K562 (cell line): ENCODE measurements around the gene ELOVL4. TPM values are rescaled to one million over a fixed set of nuclear protein-coding genes. Genes with fewer than 3 reads are reported as not detected.
A peak's percentile ranks its signal among the peaks of the same experiment; 100 is the strongest.

Experiments
- ATAC-seq: fragments of 200-7000 bp; cut with Tn5 transposase; 3 replicates; pipeline ENCODE4 v1.9.1; 2020; ENCODE audit warnings: moderate library complexity
- BruUV-seq: library from RNA; stranded (reverse); fragments of 400-500 nt; replicated peaks from 2 replicates; lab custom pipeline; 2021; lab: Mats Ljungman, UMichigan
- CTCF ChIA-PET: fragments of 300-600 bp; formaldehyde crosslinking; extraction: SDS; loops from one replicate; lab custom pipeline; 2021; ENCODE audit warnings: low intra/inter-chr PET ratio; lab: Yijun Ruan, JAX
- POLR2A ChIA-PET: fragments of 300-600, 350-650 bp; sonication (Branson Sonifier 250); formaldehyde crosslinking; extraction: SDS; loops from one replicate; lab custom pipeline; 2021; ENCODE audit warnings: antibody characterized with exemption, inconsistent platforms; lab: Yijun Ruan, JAX
- DNase-seq, 4 experiments: peaks; one replicate each; pipeline versions ENCODE4 v3.0.0 to v3.0.0-alpha.2; 2011 to 2018; ENCODE audit warnings: low spot score in 3 of 4, mixed read lengths in 3 of 4; ENCODE audit errors: extremely low read depth in 1 of 4
- FAIRE-seq: peaks from 2 replicates; lab custom pipeline; 2011; peaks lifted over from hg19 to GRCh38; lab: Jason Lieb, UNC
- H2AFZ ChIP-seq: 2 replicates; pipeline ENCODE4 v1.6.0; 2011; ENCODE audit warnings: low read depth, low read length, control low read depth, inconsistent platforms
- H3K27ac ChIP-seq: fragments of 200-600 bp; 3 replicates; pipeline ENCODE4 v1.8.0; 2011; ENCODE audit warnings: low read depth, mild to moderate bottlenecking, control low read depth, inconsistent platforms, low read length, moderate library complexity, mixed read lengths; ENCODE audit errors: extremely low read depth
- H3K27me3 ChIP-seq, 2 experiments: fragments of 300-600 bp in 1 of 2; 2 replicates in 1 of 2; 3 replicates in 1 of 2; pipeline versions ENCODE4 v1.6.0 to v1.8.0; 2011; ENCODE audit warnings: inconsistent platforms in 2 of 2, low read length in 2 of 2, mild to moderate bottlenecking in 1 of 2, mixed read lengths in 1 of 2, moderate library complexity in 1 of 2; ENCODE audit not compliant: control insufficient read depth in 2 of 2, insufficient read depth in 2 of 2
- H3K36me3 ChIP-seq: fragments of 300-600 bp; 3 replicates; pipeline ENCODE4 v1.8.0; 2011; ENCODE audit warnings: mild to moderate bottlenecking, low read length, inconsistent platforms; ENCODE audit not compliant: control insufficient read depth, insufficient read depth
- H3K4me1 ChIP-seq, 2 experiments: fragments of 200-600 bp in 1 of 2; replicated peaks in 1 of 2; 2 replicates in 1 of 2; 3 replicates in 1 of 2; pipeline versions ENCODE4 v1.5.1 to v1.8.0; 2011; ENCODE audit warnings: inconsistent platforms in 2 of 2, low read length in 2 of 2, mild to moderate bottlenecking in 1 of 2, mixed read lengths in 1 of 2, moderate library complexity in 1 of 2; ENCODE audit not compliant: control insufficient read depth in 2 of 2, insufficient read depth in 2 of 2
- H3K4me2 ChIP-seq: 2 replicates; pipeline ENCODE4 v1.6.1; 2011; ENCODE audit warnings: low read length, control low read depth, inconsistent platforms, mixed read lengths; ENCODE audit not compliant: insufficient read depth
- H3K4me3 ChIP-seq: fragments of 200-600 bp; sonication (generic), shearing (Covaris generic); 2 replicates; pipeline ENCODE4 v1.5.1; 2016; ENCODE audit warnings: control low read depth, inconsistent platforms
- H3K79me2 ChIP-seq: fragments of 200-600 bp; 3 replicates; pipeline ENCODE4 v1.8.0; 2011; ENCODE audit warnings: low read length, inconsistent platforms; ENCODE audit not compliant: control insufficient read depth, insufficient read depth
- H3K9ac ChIP-seq, 2 experiments: 2 replicates each; pipeline versions ENCODE4 v1.6.0 to v1.6.1; 2011; ENCODE audit warnings: low read depth in 2 of 2, low read length in 2 of 2, control low read depth in 1 of 2, inconsistent platforms in 1 of 2, mild to moderate bottlenecking in 1 of 2, mixed read lengths in 1 of 2; ENCODE audit not compliant: insufficient read depth in 1 of 2
- H3K9me1 ChIP-seq: one replicate; pipeline ENCODE4 v1.6.0; 2011; ENCODE audit warnings: inconsistent platforms, mild to moderate bottlenecking, low read length, moderate library complexity; ENCODE audit not compliant: control insufficient read depth, insufficient read depth
- H3K9me3 ChIP-seq: replicated peaks from 2 replicates; pipeline ENCODE4 v1.5.1; 2011; ENCODE audit warnings: low read depth, low read length, inconsistent platforms; ENCODE audit not compliant: control insufficient read depth, insufficient read depth
- H4K20me1 ChIP-seq: replicated peaks from 2 replicates; pipeline ENCODE4 v1.6.1; 2011; ENCODE audit warnings: low read length, inconsistent platforms, mixed read lengths; ENCODE audit not compliant: control insufficient read depth, insufficient read depth
- CC2D1A ChIP-seq: fragments of 450-650 bp; IDR thresholded peaks from 2 replicates; pipeline ENCODE4 v1.6.1; 2017; ENCODE audit warnings: mild to moderate bottlenecking
- CTCF ChIP-seq, 3 experiments: IDR thresholded peaks in 2 of 3; conservative IDR thresholded peaks in 1 of 3; 2 replicates each; pipeline ENCODE4 v1.5.1; 2011 to 2012; ENCODE audit warnings: low read length in 3 of 3, mild to moderate bottlenecking in 3 of 3, control low read depth in 2 of 3, improper control_type of control experiment in 1 of 3, inconsistent platforms in 1 of 3, low read depth in 1 of 3, mixed read lengths in 1 of 3, moderate library complexity in 1 of 3; ENCODE audit not compliant: insufficient read depth in 2 of 3
- DEAF1 ChIP-seq: fragments of 450-650 bp; formaldehyde crosslinking; IDR thresholded peaks from 2 replicates; pipeline ENCODE4 v1.4.0; 2020; ENCODE audit warnings: mild to moderate bottlenecking, moderate library complexity
- ESRRA ChIP-seq: fragments of 450-650 bp; IDR thresholded peaks from 2 replicates; pipeline ENCODE4 v1.6.1; 2014; ENCODE audit warnings: low read depth, mild to moderate bottlenecking, moderate library complexity, borderline replicate concordance
- HOMEZ ChIP-seq: fragments of 250-450 bp; sonication (Bioruptor Pico); IDR thresholded peaks from 2 replicates; pipeline ENCODE4 v1.4.0; 2020; ENCODE audit warnings: mild to moderate bottlenecking, moderate library complexity
- KLF10 ChIP-seq: fragments of 250-450 bp; sonication (Bioruptor Pico); IDR thresholded peaks from 2 replicates; pipeline ENCODE4 v1.6.1; 2021; ENCODE audit warnings: matching md5 sums
- RFX5 ChIP-seq: IDR thresholded peaks from 2 replicates; pipeline ENCODE4 v1.6.1; 2011; ENCODE audit warnings: low read depth, mild to moderate bottlenecking, improper control_type of control experiment, low read length
- SMC3 ChIP-seq: conservative IDR thresholded peaks from 2 replicates; pipeline ENCODE4 v1.6.1; 2011; ENCODE audit warnings: low read depth, low read length, improper control_type of control experiment; ENCODE audit not compliant: insufficient read depth
- SNAPC5 ChIP-seq: fragments of 250-450 bp; sonication (Bioruptor Pico); IDR thresholded peaks from 2 replicates; pipeline ENCODE4 v1.8.0; 2021; ENCODE audit warnings: moderate library complexity, mild to moderate bottlenecking, inconsistent platforms
- SPI1 ChIP-seq: IDR thresholded peaks from 2 replicates; pipeline ENCODE4 v1.6.1; 2011; ENCODE audit warnings: low read depth, low read length, control low read depth, borderline replicate concordance
- WGBS: fragments of 100-300 bp; shearing (Covaris generic); methylation state at CpG from one replicate; pipeline ENCODE4 v1.1.6; 2016; ENCODE audit warnings: low coverage, mixed read lengths; ENCODE audit not compliant: insufficient coverage; ENCODE audit errors: missing lambda C conversion rate; 5-methylcytosine and 5-hydroxymethylcytosine counted together
- in situ Hi-C: fragments of 300-500 bp; cut with MboI; formaldehyde crosslinking; loops from 4 replicates; pipeline ENCODE4 v1.15.0; 2018; ENCODE audit warnings: inconsistent platforms, mixed read lengths
- intact Hi-C: fragments of 100-400 bp; cut with micrococcal nuclease; formaldehyde crosslinking; loops from 2 replicates; pipeline ENCODE4 v1.14.2; 2022
- polyA plus RNA-seq, 8 experiments: library from polyadenylated mRNA; depleted of rRNA in 4 of 8; stranded (reverse) in 5 of 8; unstranded in 3 of 8; fragments of >200 nt; fragmentation: Nextera tagmentation in 2 of 8; fragmentation: Illumina TruSeq in 1 of 8; extraction: Ambion mirVana in 2 of 8; extraction: Trizol in 1 of 8; gene quantifications; 2 replicates each; pipeline versions ENCODE4 v1.2.1 to v1.2.3, GENCODE V29; 2011 to 2014; ENCODE audit warnings: inconsistent platforms in 1 of 8, missing spikeins in 1 of 8
- total RNA-seq, 7 experiments: library from RNA; depleted of rRNA in 6 of 7; stranded (reverse); fragments of >200 nt in 6 of 7; fragmentation: Illumina TruSeq in 2 of 7; extraction: Trizol in 2 of 7; gene quantifications; 2 replicates each; pipeline versions ENCODE4 v1.2.1 to v1.2.3, GENCODE V29; 2011 to 2021; ENCODE audit warnings: low replicate concordance in 1 of 7

Gene ELOVL4
- total and polyA plus RNA-seq, 9 of the 15 experiments (the other 6 are each of a cell fraction or from before 2014, with no cell fraction given): not detected

GRCh38 chr6:79954849-79955248, 7.5 kb upstream of the ELOVL4 start:
- no peaks in the 10 kb centered on the region for H3K9me1 ChIP-seq
- no peaks in the 10 kb centered on the region for H3K79me2 ChIP-seq
- no peak for DNase-seq
- ATAC-seq: no peak
- TF ChIP-seq RFX5: no peak
- TF ChIP-seq SPI1: peak; percentile 44; the same call in 1 of the 2 replicates
- in situ Hi-C loops: no loop called here
- no peak overlapping the region for H3K4me2 ChIP-seq
- H3K27me3 ChIP-seq: no peaks in the 10 kb centered on the region
- no TSS peak for BruUV-seq
- H3K27ac ChIP-seq: no peak overlapping the region
- H3K4me3 ChIP-seq: no peak overlapping the region
- ChIA-PET POLR2A (no interaction called here), CTCF (no interaction called here)
- no peaks in the 10 kb centered on the region for H4K20me1 ChIP-seq
- no peaks in the 10 kb centered on the region for H3K4me1 ChIP-seq
- intact Hi-C loops: no loop called here
- no peak for FAIRE-seq
- no peak overlapping the region for H2AFZ ChIP-seq
- H3K36me3 ChIP-seq: no peaks in the 10 kb centered on the region
- no peak overlapping the region for H3K9ac ChIP-seq
- no peaks in the 10 kb centered on the region for H3K9me3 ChIP-seq

GRCh38 chr6:79949233-79949632, 1.9 kb upstream of the ELOVL4 start:
- Histone ChIP-seq H3K9ac (no peak overlapping the region), H3K9me1 (no peaks in the 10 kb centered on the region), H3K79me2 (no peaks in the 10 kb centered on the region), H3K4me1 (peaks cover 0 to 10% of the 10 kb centered on the region in 2 experiments; a peak in 1 of 5 replicates), H3K4me3 (no peak overlapping the region), H3K9me3 (no peaks in the 10 kb centered on the region), H2AFZ (peak overlapping the region; percentile 18), H4K20me1 (no peaks in the 10 kb centered on the region), H3K27me3 (0 out of 5 replicates have a peak, but pooled peaks cover 0 to 5% of the 10 kb centered on the region in 2 experiments), H3K36me3 (no peaks in the 10 kb centered on the region), H3K27ac (no peak overlapping the region), H3K4me2 (peak overlapping the region; percentile 0; the same call in 1 of the 2 replicates)
- in situ Hi-C loops (loop anchor here (10.0 kb wide), 1 partner anchor 146 kb away; no protein-coding TSS in a partner anchor), intact Hi-C loops (loop anchor here (1.0 kb wide), 1 partner anchor 145 kb away; no protein-coding TSS in a partner anchor)
- ChIA-PET CTCF (interaction anchor here (3.1 kb wide), 1 partner anchor 144 kb away, joined by 25 read pairs; no protein-coding TSS in a partner anchor), POLR2A (interaction anchor here (0.5 to 0.6 kb wide), 2 partner anchors 32 to 391 kb away, joined by 3 to 5 read pairs; no protein-coding TSS in a partner anchor)
- WGBS: 0% methylated on average over 6 of the region's 6 CpGs
- ATAC-seq: peak; percentile 95
- BruUV-seq: no TSS peak
- FAIRE-seq: peak; percentile 74
- DNase-seq: peak; percentile 27 to 85 (median 39)
- TF ChIP-seq ESRRA (peak; percentile 83), KLF10 (CRISPR knock-in tag) (no peak), SMC3 (peak; percentile 70), CTCF (IDR thresholded peaks at IDR 0.05 in 2 of 3, conservative IDR thresholded peaks at IDR 0.05 in 1 of 3; ENCODE audit: insufficient read depth in 2 of 3, low read depth in 1 of 3, low read length in 3 of 3) (peak; percentile 63 to 76 (median 66)), CC2D1A (0 out of 2 replicates have a peak, but pooled peaks have one; percentile 15), SNAPC5 (CRISPR knock-in tag) (no peak), HOMEZ (CRISPR knock-in tag) (no peak), DEAF1 (CRISPR knock-in tag) (peak; percentile 32; the same call in 1 of the 2 replicates)
